GM19468 (cell line): ENCODE results near the gene TCN2.
"Not testable (repeated sequence)": the region's sequence is repeated elsewhere in the genome, so short reads cannot be mapped to it uniquely, and the experiment has no call there.

Experiments used
- ATAC-seq: cut with Tn5 transposase; IDR thresholded peaks from one replicate; pipeline ENCODE4 v1.9.1; 2021; ENCODE audit warnings: mild to moderate bottlenecking, moderate library complexity, moderate number of reproducible peaks; ENCODE audit not compliant: unreplicated experiment; ENCODE audit errors: extremely low read depth

TCN2 gene

GRCh38 chr22:30674482-30674881 is 67.5 kb downstream of the TCN2 start:
- no peak for ATAC-seq

DNA sequence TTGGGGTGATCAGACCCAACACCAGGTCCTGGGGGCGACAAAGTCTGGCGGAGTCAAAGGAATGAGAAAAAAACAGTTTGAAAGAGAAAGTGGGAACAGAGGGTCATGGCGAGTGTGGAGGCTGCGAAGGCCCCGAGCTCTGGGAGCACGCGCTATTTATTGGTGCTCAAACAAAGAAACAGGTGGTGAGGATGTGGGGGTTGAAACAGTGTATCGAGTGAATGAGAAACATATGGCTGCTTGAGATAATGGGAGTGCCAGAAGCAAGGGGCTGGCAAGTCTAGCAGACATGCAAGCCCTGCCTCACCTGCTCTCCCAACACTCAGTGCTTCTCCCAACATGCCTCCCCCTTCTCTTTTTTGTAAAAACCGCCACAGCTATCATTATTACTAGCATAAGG is 68.5 kb downstream of the TCN2 start:
- ATAC-seq = no peak

DNA sequence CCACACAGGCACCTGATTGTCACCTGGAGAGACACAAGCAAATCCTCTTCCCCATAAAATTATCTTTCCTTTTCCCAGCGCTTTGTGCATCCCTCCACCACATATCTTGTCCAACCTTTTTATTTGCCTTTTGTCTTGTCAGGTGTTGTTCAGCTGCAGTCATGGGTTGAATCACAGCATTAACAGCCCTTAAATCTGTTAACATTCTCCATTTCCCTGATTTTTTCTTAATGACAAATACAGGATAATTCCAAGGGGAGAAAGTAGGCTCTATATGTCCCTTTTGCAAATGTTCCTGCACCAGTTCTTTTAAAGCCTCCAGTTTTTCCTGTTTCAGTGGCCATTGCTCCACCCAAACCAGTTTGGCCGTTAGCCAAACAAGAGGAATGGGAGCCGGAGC is 69.6 kb downstream of the TCN2 start:
- not testable (repeated sequence) for ATAC-seq
